CD14-positive monocyte (primary cell): ENCODE data around the gene TGFBR3. TPM values are rescaled to one million over a fixed set of nuclear protein-coding genes. Genes with fewer than 3 reads are reported as not detected.

Experiments
- DNase-seq, 3 donors: peaks; one replicate each; pipeline ENCODE4 v3.0.0-alpha.2; 2011 to 2022
- H2AFZ ChIP-seq: 2 replicates; pipeline ENCODE4 v1.6.0; 2012; ENCODE audit warnings: mild to moderate bottlenecking, low read depth, low read length, inconsistent platforms; ENCODE audit not compliant: insufficient read depth, poor library complexity, severe bottlenecking
- H3K27ac ChIP-seq, 2 donors: 1 replicate in 1 of 2; 2 replicates in 1 of 2; pipeline ENCODE4 v1.5.1; 2012 to 2013; ENCODE audit warnings: low read length in 2 of 2, control low read depth in 1 of 2, inconsistent platforms in 1 of 2, low read depth in 1 of 2, mild to moderate bottlenecking in 1 of 2
- H3K27me3 ChIP-seq, 2 donors: one replicate each; pipeline versions ENCODE4 v1.6.0 to v1.6.1; 2011 to 2013; ENCODE audit warnings: low read length in 2 of 2; ENCODE audit not compliant: control insufficient read depth in 2 of 2, insufficient read depth in 2 of 2
- H3K36me3 ChIP-seq, 2 donors: replicated peaks in 1 of 2; 1 replicate in 1 of 2; 2 replicates in 1 of 2; pipeline versions ENCODE4 v1.5.1 to v1.6.1; 2012 to 2013; ENCODE audit warnings: low read length in 2 of 2, control low read depth in 1 of 2, inconsistent platforms in 1 of 2, mild to moderate bottlenecking in 1 of 2; ENCODE audit not compliant: insufficient read depth in 2 of 2, control insufficient read depth in 1 of 2
- H3K4me1 ChIP-seq, 2 donors: 1 replicate in 1 of 2; 2 replicates in 1 of 2; pipeline versions ENCODE4 v1.5.1 to v1.6.1; 2012 to 2013; ENCODE audit warnings: low read length in 2 of 2, control low read depth in 1 of 2, inconsistent platforms in 1 of 2, mild to moderate bottlenecking in 1 of 2, moderate library complexity in 1 of 2; ENCODE audit not compliant: insufficient read depth in 2 of 2, control insufficient read depth in 1 of 2
- H3K4me2 ChIP-seq: replicated peaks from 2 replicates; pipeline ENCODE3; 2012; ENCODE audit warnings: low read length, moderate library complexity, mild to moderate bottlenecking; ENCODE audit not compliant: poor library complexity, severe bottlenecking; ENCODE audit errors: extremely low read depth
- H3K4me3 ChIP-seq, 3 experiments: fragments of 200-600 bp in 1 of 3; sonication (generic) in 1 of 3; replicated peaks in 1 of 3; 1 replicate in 2 of 3; 2 replicates in 1 of 3; pipeline ENCODE4 v1.5.1; 2011 to 2013; ENCODE audit warnings: low read length in 3 of 3, mild to moderate bottlenecking in 3 of 3, control low read depth in 2 of 3, low read depth in 2 of 3, inconsistent platforms in 1 of 3, moderate library complexity in 1 of 3
- H3K79me2 ChIP-seq: 2 replicates; pipeline ENCODE4 v1.6.0; 2012; ENCODE audit warnings: mild to moderate bottlenecking, control low read depth, inconsistent platforms, low read length, moderate library complexity; ENCODE audit not compliant: insufficient read depth
- H3K9ac ChIP-seq: 2 replicates; pipeline ENCODE4 v1.6.0; 2017; ENCODE audit warnings: low read length, mild to moderate bottlenecking; ENCODE audit not compliant: insufficient read depth, poor library complexity, severe bottlenecking
- H3K9me3 ChIP-seq, 2 donors: replicated peaks in 1 of 2; 1 replicate in 1 of 2; 2 replicates in 1 of 2; pipeline versions ENCODE4 v1.5.1 to v1.6.1; 2012 to 2013; ENCODE audit warnings: low read length in 2 of 2, control low read depth in 1 of 2; ENCODE audit not compliant: control insufficient read depth in 1 of 2, insufficient read depth in 1 of 2
- H4K20me1 ChIP-seq: 2 replicates; pipeline ENCODE4 v1.6.0; 2012; ENCODE audit warnings: mild to moderate bottlenecking, low read length, control low read depth, moderate library complexity; ENCODE audit not compliant: insufficient read depth
- H3K27ac Mint-ChIP-seq, 7 donors: one replicate each; pipeline ENCODE4 v1.8.0; 2020; ENCODE audit warnings: mild to moderate bottlenecking in 7 of 7, mixed read lengths in 7 of 7, moderate library complexity in 6 of 7, inconsistent platforms in 2 of 7
- H3K27me3 Mint-ChIP-seq, 3 donors: one replicate each; pipeline ENCODE4 v1.8.0; 2021 to 2022; ENCODE audit warnings: low read depth in 3 of 3, mild to moderate bottlenecking in 3 of 3, mixed read lengths in 3 of 3, moderate library complexity in 3 of 3, inconsistent platforms in 1 of 3
- H3K36me3 Mint-ChIP-seq, 2 donors: one replicate each; pipeline ENCODE4 v1.8.0; 2020; ENCODE audit warnings: mixed read lengths in 2 of 2, inconsistent platforms in 1 of 2, mild to moderate bottlenecking in 1 of 2
- H3K4me1 Mint-ChIP-seq: one replicate; pipeline ENCODE4 v1.8.0; 2020; ENCODE audit warnings: mild to moderate bottlenecking, mixed read lengths
- H3K4me3 Mint-ChIP-seq, 2 donors: one replicate each; pipeline ENCODE4 v1.8.0; 2020; ENCODE audit warnings: mild to moderate bottlenecking in 2 of 2, mixed read lengths in 2 of 2, moderate library complexity in 1 of 2
- H3K9me3 Mint-ChIP-seq, 7 donors: one replicate each; pipeline ENCODE4 v1.8.0; 2020 to 2022; ENCODE audit warnings: mixed read lengths in 7 of 7, mild to moderate bottlenecking in 6 of 7, moderate library complexity in 6 of 7, inconsistent platforms in 2 of 7
- CTCF ChIP-seq: fragments of 200-600 bp; IDR thresholded peaks from one replicate; pipeline ENCODE4 v1.8.0; 2022; ENCODE audit warnings: antibody characterized with exemption, mild to moderate bottlenecking
- WGBS: methylation state at CpG from one replicate; pipeline ENCODE4 v1.1.5; 2013; ENCODE audit warnings: missing lambda C conversion rate; ENCODE audit not compliant: insufficient coverage; 5-methylcytosine and 5-hydroxymethylcytosine counted together
- intact Hi-C, 2 donors: fragments of 100-400 bp; cut with micrococcal nuclease; formaldehyde crosslinking; loops; one replicate each; pipeline versions ENCODE4 v1.15.0 to v1.15.1; 2023
- polyA plus RNA-seq, 3 donors: library from polyadenylated mRNA; depleted of rRNA in 1 of 3; unstranded in 2 of 3; stranded (reverse) in 1 of 3; fragments of 300-500 nt in 2 of 3; fragments of >200 nt in 1 of 3; fragmentation: Illumina TruSeq in 2 of 3; gene quantifications; 1 replicate in 2 of 3; 2 replicates in 1 of 3; pipeline ENCODE4 v1.2.3, GENCODE V29; 2012 to 2021

Gene TGFBR3
- polyA plus RNA-seq, 3 donors, result 0.09 to 0.28 (median 0.20) TPM

GRCh38 chr1:91806181-91806768 lies 79.7 kb downstream of the TGFBR3 start:
- no peak overlapping the region for H3K27ac ChIP-seq
- H3K9me3 ChIP-seq, result no peaks in the 10 kb centered on the region
- H3K4me3 Mint-ChIP-seq, result no peak overlapping the region
- no peaks in the 10 kb centered on the region for H3K27me3 ChIP-seq
- no peak for DNase-seq
- peaks cover 0 to 2% (median 0%) of the 10 kb centered on the region in 7 donors for H3K9me3 Mint-ChIP-seq
- H3K27me3 Mint-ChIP-seq, result peaks cover 3 to 10% (median 3%) of the 10 kb centered on the region in 3 donors
- H3K4me2 ChIP-seq, result no peak overlapping the region
- WGBS, result 92% methylated on average over 2 of the region's 8 CpGs
- no peaks in the 10 kb centered on the region for H4K20me1 ChIP-seq
- H3K36me3 ChIP-seq, result no peaks in the 10 kb centered on the region
- no peak for TF ChIP-seq CTCF
- H2AFZ ChIP-seq, result no peak overlapping the region
- peaks cover 25% of the 10 kb centered on the region for H3K4me1 Mint-ChIP-seq
- H3K79me2 ChIP-seq, result no peaks in the 10 kb centered on the region
- no peak overlapping the region for H3K9ac ChIP-seq
- H3K4me3 ChIP-seq, result no peak overlapping the region
- no peaks in the 10 kb centered on the region for H3K36me3 Mint-ChIP-seq
- no peak overlapping the region for H3K27ac Mint-ChIP-seq
- H3K4me1 ChIP-seq, result peaks cover 17 to 18% of the 10 kb centered on the region in 2 donors
- intact Hi-C loops, result no loop called here

GRCh38 chr1:91805311-91805801 lies 80.6 kb downstream of the TGFBR3 start:
- H3K4me3 ChIP-seq, result no peak overlapping the region
- H4K20me1 ChIP-seq, result no peaks in the 10 kb centered on the region
- intact Hi-C loops, result no loop called here
- H3K4me2 ChIP-seq, result no peak overlapping the region
- Mint-ChIP-seq H3K9me3 (peaks cover 0 to 2% (median 0%) of the 10 kb centered on the region in 7 donors), H3K4me3 (no peak overlapping the region), H3K36me3 (no peaks in the 10 kb centered on the region), H3K27ac (peak overlapping the region in 1 of 7 donors; percentile 55), H3K4me1 (peaks cover 25% of the 10 kb centered on the region), H3K27me3 (peaks cover 3 to 8% (median 3%) of the 10 kb centered on the region in 3 donors)
- TF ChIP-seq CTCF, result no peak
- no peak overlapping the region for H3K9ac ChIP-seq
- peaks cover 17 to 18% of the 10 kb centered on the region in 2 donors for H3K4me1 ChIP-seq
- no peaks in the 10 kb centered on the region for H3K27me3 ChIP-seq
- no peak for DNase-seq
- H3K27ac ChIP-seq, result no peak overlapping the region
- no peaks in the 10 kb centered on the region for H3K36me3 ChIP-seq
- H2AFZ ChIP-seq, result no peak overlapping the region
- WGBS, result 90% methylated on average over 4 of the region's 8 CpGs
- H3K9me3 ChIP-seq, result no peaks in the 10 kb centered on the region
- H3K79me2 ChIP-seq, result no peaks in the 10 kb centered on the region
